ENCODE data around the gene CACNA1B.

DNA sequence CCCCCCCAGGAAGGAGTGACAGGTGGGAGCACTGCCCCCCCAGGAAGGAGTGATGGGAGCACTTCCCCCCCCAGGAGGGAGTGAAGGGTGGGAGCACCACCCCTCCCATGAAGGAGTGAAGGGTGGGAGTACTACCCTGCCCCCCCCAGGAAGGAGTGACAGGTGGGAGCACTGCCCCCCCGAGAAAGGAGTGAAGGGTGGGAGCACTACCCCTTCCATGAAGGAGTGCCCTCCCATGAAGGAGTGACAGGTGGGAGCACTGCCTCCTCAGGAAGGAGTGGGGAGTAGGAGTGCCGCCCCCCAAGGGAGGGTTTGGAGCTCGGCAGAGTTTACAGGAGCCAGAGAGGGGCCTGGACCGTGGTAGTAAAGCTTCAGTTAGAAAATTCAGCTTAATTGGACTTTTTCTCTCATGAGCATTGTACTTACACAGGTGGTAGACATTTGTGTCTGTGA lies 100.7 kb downstream of the CACNA1B start:
- TF ChIP-seq, protein P1, sequence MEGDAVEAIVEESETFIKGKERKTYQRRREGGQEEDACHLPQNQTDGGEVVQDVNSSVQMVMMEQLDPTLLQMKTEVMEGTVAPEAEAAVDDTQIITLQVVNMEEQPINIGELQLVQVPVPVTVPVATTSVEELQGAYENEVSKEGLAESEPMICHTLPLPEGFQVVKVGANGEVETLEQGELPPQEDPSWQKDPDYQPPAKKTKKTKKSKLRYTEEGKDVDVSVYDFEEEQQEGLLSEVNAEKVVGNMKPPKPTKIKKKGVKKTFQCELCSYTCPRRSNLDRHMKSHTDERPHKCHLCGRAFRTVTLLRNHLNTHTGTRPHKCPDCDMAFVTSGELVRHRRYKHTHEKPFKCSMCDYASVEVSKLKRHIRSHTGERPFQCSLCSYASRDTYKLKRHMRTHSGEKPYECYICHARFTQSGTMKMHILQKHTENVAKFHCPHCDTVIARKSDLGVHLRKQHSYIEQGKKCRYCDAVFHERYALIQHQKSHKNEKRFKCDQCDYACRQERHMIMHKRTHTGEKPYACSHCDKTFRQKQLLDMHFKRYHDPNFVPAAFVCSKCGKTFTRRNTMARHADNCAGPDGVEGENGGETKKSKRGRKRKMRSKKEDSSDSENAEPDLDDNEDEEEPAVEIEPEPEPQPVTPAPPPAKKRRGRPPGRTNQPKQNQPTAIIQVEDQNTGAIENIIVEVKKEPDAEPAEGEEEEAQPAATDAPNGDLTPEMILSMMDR (IDR thresholded peaks at IDR 0.05) = no peak
- TF ChIP-seq POLR2A (IDR thresholded peaks at IDR 0.05) = no peak
- TF ChIP-seq EP300 (IDR thresholded peaks at IDR 0.05) = no peak
